ENCODE measurements around the gene NHS.

GRCh38 chrX:17679820-17680219 is 304.8 kb downstream of the NHS start:
- no peak for TF ChIP-seq POLR2A (IDR thresholded peaks at IDR 0.05)
- TF ChIP-seq CTCF (IDR thresholded peaks at IDR 0.05) = no peak
